Neural crest cell (in vitro differentiated cells): ENCODE measurements around the gene KCNN1. TPM values are rescaled to one million over a fixed set of nuclear protein-coding genes. Genes with fewer than 3 reads are reported as not detected.

ENCODE experiments used
- DNase-seq: peaks from one replicate; pipeline ENCODE4 v3.0.0; 2021; ENCODE audit warnings: low read depth, mixed read lengths, low spot score
- H3K27ac Mint-ChIP-seq: one replicate; pipeline ENCODE4 v1.8.0; 2021; ENCODE audit warnings: mild to moderate bottlenecking, mixed read lengths; ENCODE audit not compliant: unreplicated experiment
- H3K27me3 Mint-ChIP-seq: 2 replicates; pipeline ENCODE4 v1.8.0; 2021; ENCODE audit warnings: low read depth, mild to moderate bottlenecking, mixed read lengths
- H3K36me3 Mint-ChIP-seq: 2 replicates; pipeline ENCODE4 v1.8.0; 2021; ENCODE audit warnings: low read depth, mild to moderate bottlenecking, mixed read lengths
- H3K4me1 Mint-ChIP-seq: 2 replicates; pipeline ENCODE4 v1.8.0; 2021; ENCODE audit warnings: mixed read lengths
- H3K4me3 Mint-ChIP-seq: one replicate; pipeline ENCODE4 v1.8.0; 2021; ENCODE audit warnings: mild to moderate bottlenecking, mixed read lengths
- H3K9me3 Mint-ChIP-seq: 2 replicates; pipeline ENCODE4 v1.8.0; 2021; ENCODE audit warnings: mixed read lengths
- CTCF ChIP-seq: fragments of 200-600 bp; sonication (generic); conservative IDR thresholded peaks from 2 replicates; pipeline ENCODE4 v1.5.0; 2021; ENCODE audit warnings: antibody characterized with exemption, mild to moderate bottlenecking
- total RNA-seq: library from RNA; stranded (reverse); gene quantifications from 2 replicates; pipeline ENCODE4 v1.2.1, GENCODE V29; 2021

Gene KCNN1
- total RNA-seq, 1 donor from 2014 or later = 6.2 TPM

GRCh38 chr19:18049385-18049784 is 82.5 kb downstream of the KCNN1 start:
- Mint-ChIP-seq H3K27me3 (peaks cover 18% of the 10 kb centered on the region), H3K4me1 (peaks cover 4% of the 10 kb centered on the region), H3K36me3 (no peaks in the 10 kb centered on the region), H3K4me3 (no peak overlapping the region), H3K9me3 (no peaks in the 10 kb centered on the region), H3K27ac (no peak overlapping the region)
- TF ChIP-seq CTCF = no peak
- no peak for DNase-seq

Other genes starting within 250 kb of the KCNN1 start
- gene MAP1S, start 247.6 kb upstream of the KCNN1 start, total RNA-seq = 91.8 and 93.4 TPM in 2 replicates
- 10.8 and 12.2 TPM in 2 replicates for gene FCHO1, start 215.6 kb upstream of the KCNN1 start, total RNA-seq
- not detected in 2 replicates for gene B3GNT3, start 172.0 kb upstream of the KCNN1 start, total RNA-seq
- gene INSL3, start 145.6 kb upstream of the KCNN1 start, total RNA-seq = not detected in 2 replicates
- 1.3 and 1.6 TPM in 2 replicates for gene JAK3, start 119.1 kb upstream of the KCNN1 start, total RNA-seq
- gene RPL18A, start 107.2 kb upstream of the KCNN1 start, total RNA-seq = 2,184 and 2,260 TPM in 2 replicates
- not detected in 2 replicates for gene SLC5A5, start 95.2 kb upstream of the KCNN1 start, total RNA-seq
- 122 and 126 TPM in 2 replicates for gene CCDC124, start 34.1 kb upstream of the KCNN1 start, total RNA-seq
- 0.56 and 1.2 TPM in 2 replicates for gene ARRDC2, start 41.1 kb downstream of the KCNN1 start, total RNA-seq
- gene IL12RB1, start 119.8 kb downstream of the KCNN1 start, total RNA-seq = not detected in 2 replicates
- 12.6 and 13.4 TPM in 2 replicates for gene MAST3, start 130.7 kb downstream of the KCNN1 start, total RNA-seq
- gene PIK3R2, start 186.1 kb downstream of the KCNN1 start, total RNA-seq = 72.5 and 74.8 TPM in 2 replicates
- gene IFI30, start 206.7 kb downstream of the KCNN1 start, total RNA-seq = not detected in 2 replicates
- 16.9 and 17.2 TPM in 2 replicates for gene MPV17L2, start 226.1 kb downstream of the KCNN1 start, total RNA-seq
- gene RAB3A, start 236.9 kb downstream of the KCNN1 start, total RNA-seq = 9.2 and 9.9 TPM in 2 replicates